Measurements from ENCODE around the gene MX1. TPM values are rescaled to one million over a fixed set of nuclear protein-coding genes. Genes with fewer than 3 reads are reported as not detected.
"Not testable (repeated sequence)": the region's sequence is repeated elsewhere in the genome, so short reads cannot be mapped to it uniquely, and the experiment has no call there.

Gene MX1
- total RNA-seq, 1 donor from 2014 or later = 25.0 TPM

DNA sequence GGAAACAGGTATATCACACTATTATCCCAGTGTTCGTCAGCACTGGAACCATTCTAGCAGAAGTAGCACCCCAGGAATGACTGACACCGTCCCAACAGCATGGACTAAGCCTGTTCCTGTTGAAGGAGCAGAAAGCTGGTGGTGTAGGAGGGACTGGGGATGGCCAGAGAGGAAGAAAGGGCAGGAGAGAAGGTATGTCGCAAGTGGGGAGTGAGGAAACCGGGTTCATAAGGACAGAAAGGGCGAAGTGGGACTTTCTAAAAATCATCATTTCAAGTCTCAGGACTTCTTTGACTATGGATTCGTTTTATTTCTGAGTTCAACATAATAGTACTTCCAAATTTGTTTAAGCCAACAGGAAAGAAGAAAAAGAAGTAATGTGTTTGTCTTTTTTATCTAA lies 19.7 kb upstream of the MX1 start:
- no peak overlapping the region for H3K4me3 ChIP-seq (ENCODE audit: low read depth, low read length)
- no peak for DNase-seq (ENCODE audit: low read depth)
- TF ChIP-seq, protein P1, sequence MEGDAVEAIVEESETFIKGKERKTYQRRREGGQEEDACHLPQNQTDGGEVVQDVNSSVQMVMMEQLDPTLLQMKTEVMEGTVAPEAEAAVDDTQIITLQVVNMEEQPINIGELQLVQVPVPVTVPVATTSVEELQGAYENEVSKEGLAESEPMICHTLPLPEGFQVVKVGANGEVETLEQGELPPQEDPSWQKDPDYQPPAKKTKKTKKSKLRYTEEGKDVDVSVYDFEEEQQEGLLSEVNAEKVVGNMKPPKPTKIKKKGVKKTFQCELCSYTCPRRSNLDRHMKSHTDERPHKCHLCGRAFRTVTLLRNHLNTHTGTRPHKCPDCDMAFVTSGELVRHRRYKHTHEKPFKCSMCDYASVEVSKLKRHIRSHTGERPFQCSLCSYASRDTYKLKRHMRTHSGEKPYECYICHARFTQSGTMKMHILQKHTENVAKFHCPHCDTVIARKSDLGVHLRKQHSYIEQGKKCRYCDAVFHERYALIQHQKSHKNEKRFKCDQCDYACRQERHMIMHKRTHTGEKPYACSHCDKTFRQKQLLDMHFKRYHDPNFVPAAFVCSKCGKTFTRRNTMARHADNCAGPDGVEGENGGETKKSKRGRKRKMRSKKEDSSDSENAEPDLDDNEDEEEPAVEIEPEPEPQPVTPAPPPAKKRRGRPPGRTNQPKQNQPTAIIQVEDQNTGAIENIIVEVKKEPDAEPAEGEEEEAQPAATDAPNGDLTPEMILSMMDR (conservative IDR thresholded peaks at IDR 0.05; ENCODE audit: low read depth, low read length) = no peak

- no peak overlapping the region for H3K4me3 ChIP-seq (ENCODE audit: low read depth, low read length)
- no peak for DNase-seq (ENCODE audit: low read depth)
- TF ChIP-seq, protein P1 (conservative IDR thresholded peaks at IDR 0.05; ENCODE audit: low read depth, low read length) = no peak
Observed at GRCh38 chr21:41407541-41408460, 18.2 kb upstream of the MX1 start.

DNA sequence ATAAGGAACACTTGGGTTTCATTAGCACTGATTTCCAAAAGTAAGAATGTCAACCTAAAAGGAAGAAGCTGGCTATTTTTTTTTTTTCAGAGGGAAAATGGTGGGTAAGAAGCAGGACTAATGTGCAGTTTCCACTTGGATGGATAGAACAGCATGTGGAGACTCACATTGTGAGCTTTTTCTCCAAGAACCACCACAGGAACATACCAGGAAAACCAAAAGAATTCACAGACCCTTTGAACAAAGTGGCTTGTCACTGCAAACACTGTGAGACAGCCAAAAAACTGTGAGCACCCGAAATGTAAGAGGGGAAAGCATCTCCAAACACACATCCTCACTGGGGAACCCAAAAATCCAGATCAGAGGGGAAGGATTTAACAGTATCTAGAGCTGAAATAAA lies 15.7 kb upstream of the MX1 start:
- TF ChIP-seq, protein P1 (conservative IDR thresholded peaks at IDR 0.05; ENCODE audit: low read depth, low read length) = no peak
- DNase-seq (ENCODE audit: low read depth) = no peak
- H3K4me3 ChIP-seq (ENCODE audit: low read depth, low read length) = no peak overlapping the region

- TF ChIP-seq, protein P1 (conservative IDR thresholded peaks at IDR 0.05; ENCODE audit: low read depth, low read length) = no peak
- no peak overlapping the region for H3K4me3 ChIP-seq (ENCODE audit: low read depth, low read length)
- no peak for DNase-seq (ENCODE audit: low read depth)
Observed at GRCh38 chr21:41410767-41411448, 15.1 kb upstream of the MX1 start.

DNA sequence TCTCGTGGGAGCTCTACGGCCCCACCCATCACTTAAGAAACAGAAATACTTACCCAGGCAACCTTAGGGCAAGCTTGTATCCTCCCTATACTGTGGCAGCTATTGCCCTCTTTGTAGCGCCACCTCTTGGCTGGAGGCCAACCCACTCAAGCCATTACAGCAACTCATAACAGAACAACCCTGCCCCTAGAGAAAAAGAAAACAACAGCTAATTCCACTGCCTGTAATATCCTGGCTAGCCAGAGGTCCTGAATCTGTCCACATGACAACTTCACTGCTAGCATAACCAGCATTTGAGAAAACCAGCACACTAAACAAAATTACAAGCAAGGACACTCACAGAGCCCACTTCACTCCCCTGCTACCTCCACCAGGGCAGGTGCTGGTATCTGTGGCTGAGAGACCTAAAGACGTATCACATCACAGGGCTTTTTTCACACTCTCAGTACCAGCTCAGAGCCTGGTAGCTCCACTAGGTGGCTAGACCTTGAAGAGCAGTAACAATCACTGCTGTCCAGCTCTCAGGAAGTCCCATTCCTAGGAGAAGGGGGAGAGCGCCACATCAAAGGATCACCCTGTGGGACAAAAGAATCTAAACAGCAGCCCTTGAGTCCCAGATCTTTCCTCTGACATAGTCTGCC lies 14.5 kb upstream of the MX1 start:
- DNase-seq (ENCODE audit: low read depth) = no peak
- no peak overlapping the region for H3K4me3 ChIP-seq (ENCODE audit: low read depth, low read length)
- TF ChIP-seq, protein P1 (conservative IDR thresholded peaks at IDR 0.05; ENCODE audit: low read depth, low read length) = peak; percentile 45

GRCh38 chr21:41417505-41417904 lies 8.5 kb upstream of the MX1 start:
- not testable (repeated sequence) for DNase-seq (ENCODE audit: low read depth)

GRCh38 chr21:41418393-41418792 lies 7.6 kb upstream of the MX1 start:
- no peak overlapping the region for H3K4me3 ChIP-seq (ENCODE audit: low read depth, low read length)
- DNase-seq (ENCODE audit: low read depth) = no peak
- TF ChIP-seq, protein P1 (conservative IDR thresholded peaks at IDR 0.05; ENCODE audit: low read depth, low read length) = no peak

More at GRCh38 chr21:41417505-41417904, 8.5 kb upstream of the MX1 start:
- H3K4me3 ChIP-seq (ENCODE audit: low read depth, low read length) = not testable (repeated sequence)
